ENCODE results near the gene SMARCE1.

The SMARCE1 gene

GRCh38 chr17:40647624-40648383, at the start of gene SMARCE1:
Gene SMARCE1 (minus strand): TSS chr17:40647818. CDS start chr17:40645802, 2,016 bp downstream.
- Mint-ChIP-seq H3K27me3 (ENCODE audit: low read depth) (no peaks in the 10 kb centered on the region), H3K4me1 (ENCODE audit: low read depth) (peaks cover 29% of the 10 kb centered on the region), H3K4me3 (peak within 1 kb of the TSS; percentile 91), H3K27ac (peak within 1 kb of the TSS; percentile 88), H3K9me3 (no peaks in the 10 kb centered on the region), H3K36me3 (ENCODE audit: low read depth) (peaks cover 19% of the 10 kb centered on the region)

- Mint-ChIP-seq H3K36me3 (ENCODE audit: low read depth) (no peaks in the 10 kb centered on the region), H3K4me1 (ENCODE audit: low read depth) (no peaks in the 10 kb centered on the region), H3K27ac (no peak overlapping the region), H3K9me3 (no peaks in the 10 kb centered on the region), H3K4me3 (no peak overlapping the region), H3K27me3 (ENCODE audit: low read depth) (peaks cover 34% of the 10 kb centered on the region)
Observed at GRCh38 chr17:40697297-40697696, 49.7 kb upstream of the SMARCE1 start.

- H3K9me3 Mint-ChIP-seq = no peaks in the 10 kb centered on the region
- H3K4me1 Mint-ChIP-seq (ENCODE audit: low read depth) = no peaks in the 10 kb centered on the region
- peaks cover 39% of the 10 kb centered on the region for H3K27me3 Mint-ChIP-seq (ENCODE audit: low read depth)
- H3K27ac Mint-ChIP-seq = no peak overlapping the region
- no peak overlapping the region for H3K4me3 Mint-ChIP-seq
- no peaks in the 10 kb centered on the region for H3K36me3 Mint-ChIP-seq (ENCODE audit: low read depth)
Observed at GRCh38 chr17:40696651-40697072, 49.0 kb upstream of the SMARCE1 start.

- no peaks in the 10 kb centered on the region for H3K4me1 Mint-ChIP-seq (ENCODE audit: low read depth)
- peaks cover 43% of the 10 kb centered on the region for H3K27me3 Mint-ChIP-seq (ENCODE audit: low read depth)
- no peaks in the 10 kb centered on the region for H3K9me3 Mint-ChIP-seq
- H3K4me3 Mint-ChIP-seq = no peak overlapping the region
- H3K27ac Mint-ChIP-seq = no peak overlapping the region
- H3K36me3 Mint-ChIP-seq (ENCODE audit: low read depth) = no peaks in the 10 kb centered on the region
Observed at GRCh38 chr17:40695874-40696472, 48.4 kb upstream of the SMARCE1 start.

GRCh38 chr17:40694584-40694983, 47.0 kb upstream of the SMARCE1 start:
- H3K27me3 Mint-ChIP-seq (ENCODE audit: low read depth) = peaks cover 53% of the 10 kb centered on the region
- H3K4me1 Mint-ChIP-seq (ENCODE audit: low read depth) = no peaks in the 10 kb centered on the region
- no peaks in the 10 kb centered on the region for H3K9me3 Mint-ChIP-seq
- no peak overlapping the region for H3K4me3 Mint-ChIP-seq
- no peak overlapping the region for H3K27ac Mint-ChIP-seq
- no peaks in the 10 kb centered on the region for H3K36me3 Mint-ChIP-seq (ENCODE audit: low read depth)

GRCh38 chr17:40687106-40687505, 39.5 kb upstream of the SMARCE1 start:
- Mint-ChIP-seq H3K9me3 (no peaks in the 10 kb centered on the region), H3K36me3 (ENCODE audit: low read depth) (no peaks in the 10 kb centered on the region), H3K4me1 (ENCODE audit: low read depth) (no peaks in the 10 kb centered on the region), H3K4me3 (no peak overlapping the region), H3K27ac (no peak overlapping the region), H3K27me3 (ENCODE audit: low read depth) (peaks cover 38% of the 10 kb centered on the region)

GRCh38 chr17:40686192-40686591, 38.6 kb upstream of the SMARCE1 start:
- H3K27ac Mint-ChIP-seq = no peak overlapping the region
- H3K9me3 Mint-ChIP-seq = no peaks in the 10 kb centered on the region
- H3K4me1 Mint-ChIP-seq (ENCODE audit: low read depth) = no peaks in the 10 kb centered on the region
- peaks cover 37% of the 10 kb centered on the region for H3K27me3 Mint-ChIP-seq (ENCODE audit: low read depth)
- no peaks in the 10 kb centered on the region for H3K36me3 Mint-ChIP-seq (ENCODE audit: low read depth)
- H3K4me3 Mint-ChIP-seq = no peak overlapping the region

GRCh38 chr17:40680998-40681397, 33.4 kb upstream of the SMARCE1 start:
- Mint-ChIP-seq H3K27ac (no peak overlapping the region), H3K4me3 (no peak overlapping the region), H3K4me1 (ENCODE audit: low read depth) (peaks cover 4% of the 10 kb centered on the region), H3K36me3 (ENCODE audit: low read depth) (no peaks in the 10 kb centered on the region), H3K9me3 (no peaks in the 10 kb centered on the region), H3K27me3 (ENCODE audit: low read depth) (peaks cover 59% of the 10 kb centered on the region)

- H3K4me1 Mint-ChIP-seq (ENCODE audit: low read depth) = peaks cover 4% of the 10 kb centered on the region
- no peaks in the 10 kb centered on the region for H3K9me3 Mint-ChIP-seq
- no peak overlapping the region for H3K4me3 Mint-ChIP-seq
- peaks cover 70% of the 10 kb centered on the region for H3K27me3 Mint-ChIP-seq (ENCODE audit: low read depth)
- H3K27ac Mint-ChIP-seq = no peak overlapping the region
- H3K36me3 Mint-ChIP-seq (ENCODE audit: low read depth) = no peaks in the 10 kb centered on the region
Observed at GRCh38 chr17:40679523-40679907, 31.9 kb upstream of the SMARCE1 start.

- H3K36me3 Mint-ChIP-seq (ENCODE audit: low read depth) = no peaks in the 10 kb centered on the region
- peaks cover 74% of the 10 kb centered on the region for H3K27me3 Mint-ChIP-seq (ENCODE audit: low read depth)
- peaks cover 4% of the 10 kb centered on the region for H3K4me1 Mint-ChIP-seq (ENCODE audit: low read depth)
- no peaks in the 10 kb centered on the region for H3K9me3 Mint-ChIP-seq
- H3K4me3 Mint-ChIP-seq = no peak overlapping the region
- no peak overlapping the region for H3K27ac Mint-ChIP-seq
Observed at GRCh38 chr17:40678902-40679522, 31.4 kb upstream of the SMARCE1 start.

- Mint-ChIP-seq H3K27me3 (ENCODE audit: low read depth) (peaks cover 74% of the 10 kb centered on the region), H3K36me3 (ENCODE audit: low read depth) (no peaks in the 10 kb centered on the region), H3K9me3 (no peaks in the 10 kb centered on the region)
Observed at GRCh38 chr17:40675905-40676304, 28.3 kb upstream of the SMARCE1 start.

GRCh38 chr17:40672654-40673053, 25.0 kb upstream of the SMARCE1 start:
- Mint-ChIP-seq H3K27ac (no peak overlapping the region), H3K36me3 (ENCODE audit: low read depth) (no peaks in the 10 kb centered on the region), H3K27me3 (ENCODE audit: low read depth) (peaks cover 68% of the 10 kb centered on the region), H3K4me1 (ENCODE audit: low read depth) (no peaks in the 10 kb centered on the region), H3K9me3 (no peaks in the 10 kb centered on the region), H3K4me3 (no peak overlapping the region)

More at GRCh38 chr17:40675905-40676304, 28.3 kb upstream of the SMARCE1 start:
- H3K4me1 Mint-ChIP-seq (ENCODE audit: low read depth) = peaks cover 4% of the 10 kb centered on the region
- H3K27ac Mint-ChIP-seq = no peak overlapping the region
- H3K4me3 Mint-ChIP-seq = no peak overlapping the region

- H3K27me3 Mint-ChIP-seq (ENCODE audit: low read depth) = peaks cover 63% of the 10 kb centered on the region
Observed at GRCh38 chr17:40671282-40671681, 23.7 kb upstream of the SMARCE1 start.

GRCh38 chr17:40666331-40666730, 18.7 kb upstream of the SMARCE1 start:
- Mint-ChIP-seq H3K4me1 (ENCODE audit: low read depth) (peaks cover 6% of the 10 kb centered on the region), H3K4me3 (no peak overlapping the region), H3K27me3 (ENCODE audit: low read depth) (peaks cover 52% of the 10 kb centered on the region), H3K27ac (no peak overlapping the region), H3K36me3 (ENCODE audit: low read depth) (no peaks in the 10 kb centered on the region), H3K9me3 (no peaks in the 10 kb centered on the region)

More at GRCh38 chr17:40671282-40671681, 23.7 kb upstream of the SMARCE1 start:
- no peaks in the 10 kb centered on the region for H3K36me3 Mint-ChIP-seq (ENCODE audit: low read depth)
- H3K4me1 Mint-ChIP-seq (ENCODE audit: low read depth) = no peaks in the 10 kb centered on the region
- H3K9me3 Mint-ChIP-seq = no peaks in the 10 kb centered on the region
- no peak overlapping the region for H3K4me3 Mint-ChIP-seq
- no peak overlapping the region for H3K27ac Mint-ChIP-seq

All from T-helper 1 cell treated with Interleukin-12 subunit alpha and Interleukin-12 subunit beta and Interleukin-4 antibody, amounts not matched to agents 30 μg/mL and 1 μg/mL, for 36 hours (primary cell).